Measurements from ENCODE around the gene NEGR1. TPM values are rescaled to one million over a fixed set of nuclear protein-coding genes. Genes with fewer than 3 reads are reported as not detected.

NEGR1 gene
- total and polyA plus RNA-seq, 2 donors (not counting 3 experiments of a cell fraction or from before 2014, with no cell fraction given) = 6.8 to 21.8 TPM

- no TSS peak for BruUV-seq (replicated peaks)
- no peak for DNase-seq (ENCODE audit: low read depth, low spot score)
- H3K27me3 ChIP-seq (ENCODE audit: control insufficient read depth in 2 of 2, insufficient read depth in 2 of 2, low read length in 2 of 2) = no peaks in the 10 kb centered on the region
- H4K20me1 ChIP-seq (replicated peaks; ENCODE audit: control insufficient read depth, extremely low read depth, insufficient read depth, low read length) = no peaks in the 10 kb centered on the region
- dilution Hi-C loops (cut with MboI; ENCODE audit: extremely low pct_ligation_motif_present, low sequenced_read_pairs) (no loop called here), intact Hi-C loops (cut with micrococcal nuclease) (no loop called here)
- H3K4me3 ChIP-seq (replicated peaks in 1 of 3; ENCODE audit: insufficient read depth in 1 of 3, low read depth in 1 of 3, low read length in 3 of 3) = no peak overlapping the region
- TF ChIP-seq CTCF (IDR thresholded peaks at IDR 0.05; ENCODE audit: extremely low read depth in 1 of 2, insufficient read depth in 1 of 2, low read depth in 1 of 2, low read length in 2 of 2) (no peak), POLR2A (IDR thresholded peaks at IDR 0.05; ENCODE audit: low read depth, low read length) (no peak), MAX (IDR thresholded peaks at IDR 0.05; ENCODE audit: insufficient read depth, insufficient read length) (no peak), EZH2 (IDR thresholded peaks at IDR 0.05; ENCODE audit: borderline replicate concordance, low read depth, low read length, severe bottlenecking) (no peak), GATA2 (IDR thresholded peaks at IDR 0.05; ENCODE audit: insufficient read depth, insufficient read length, low read depth, low read length) (no peak), JUN (IDR thresholded peaks at IDR 0.05; ENCODE audit: borderline replicate concordance, insufficient read depth, insufficient read length, low read depth) (no peak), MYC (IDR thresholded peaks at IDR 0.05; ENCODE audit: low read depth, low read length) (no peak), FOS (IDR thresholded peaks at IDR 0.05; ENCODE audit: borderline replicate concordance, insufficient read depth, low read length) (no peak), POLR2AphosphoS5 (IDR thresholded peaks at IDR 0.05; ENCODE audit: insufficient read depth, low read depth, low read length) (no peak)
- no peak overlapping the region for H2AFZ ChIP-seq (ENCODE audit: low read depth, low read length)
- no peaks in the 10 kb centered on the region for H3K36me3 ChIP-seq (ENCODE audit: control insufficient read depth in 2 of 2, extremely low read depth in 1 of 2, insufficient read depth in 2 of 2, low read length in 2 of 2)
- no peak overlapping the region for H3K9ac ChIP-seq (replicated peaks; ENCODE audit: extremely low read depth, insufficient read depth, low read length)
- ChIA-PET CTCF (interaction anchor here (2.4 kb wide), 1 partner anchor 29 kb away, joined by 11 read pairs; no protein-coding TSS in a partner anchor), POLR2A (no interaction called here)
- H3K9me1 ChIP-seq (replicated peaks; ENCODE audit: control insufficient read depth, extremely low read depth, insufficient read depth, low read length) = no peaks in the 10 kb centered on the region
- no peak overlapping the region for H3K27ac ChIP-seq (ENCODE audit: insufficient read depth, low read depth, low read length)
- H3K79me2 ChIP-seq (ENCODE audit: control insufficient read depth, insufficient read depth, low read length) = no peaks in the 10 kb centered on the region
- H3K4me2 ChIP-seq (ENCODE audit: insufficient read depth, low read length) = no peak overlapping the region
- no peak for FAIRE-seq
- no peaks in the 10 kb centered on the region for H3K4me1 ChIP-seq (ENCODE audit: control insufficient read depth, extremely low read depth, insufficient read depth, low read length)
- no peaks in the 10 kb centered on the region for H3K9me3 ChIP-seq (replicated peaks; ENCODE audit: control insufficient read depth, insufficient read depth, low read length)
Measured at GRCh38 chr1:72066431-72066830, 215.9 kb downstream of the NEGR1 start.
